Upper lobe of left lung (tissue), 6 donors: ENCODE data around the gene FAM3D. TPM values are rescaled to one million over a fixed set of nuclear protein-coding genes. Genes with fewer than 3 reads are reported as not detected.
A peak's percentile ranks its signal among the peaks of the same experiment; 100 is the strongest.

Experiments
- ATAC-seq, 2 donors: fragments of 200-7000 bp; cut with Tn5 transposase; one replicate each; pipeline ENCODE4 v1.9.1; 2022; ENCODE audit warnings: mild to moderate bottlenecking in 2 of 2, moderate library complexity in 2 of 2; ENCODE audit not compliant: low FRiP score in 2 of 2
- DNase-seq, 2 donors: peaks; one replicate each; pipeline ENCODE4 v3.0.0-alpha.2; 2019 to 2020
- H3K27ac ChIP-seq, 4 donors: fragments of 200-600 bp; sonication (generic); one replicate each; pipeline ENCODE4 v1.5.1; 2016 to 2019
- H3K27me3 ChIP-seq, 4 donors: fragments of 200-600 bp; sonication (generic); one replicate each; pipeline ENCODE4 v1.5.1; 2017 to 2019
- H3K36me3 ChIP-seq, 4 donors: fragments of 200-600 bp; sonication (generic); one replicate each; pipeline ENCODE4 v1.5.1; 2016 to 2019
- H3K4me1 ChIP-seq, 4 donors: fragments of 200-600 bp; sonication (generic); one replicate each; pipeline ENCODE4 v1.5.1; 2018 to 2019
- H3K4me3 ChIP-seq, 4 donors: fragments of 200-600 bp; sonication (generic); one replicate each; pipeline ENCODE4 v1.5.1; 2017 to 2019; ENCODE audit warnings: mild to moderate bottlenecking in 2 of 4, moderate library complexity in 1 of 4
- H3K9me3 ChIP-seq, 4 donors: fragments of 200-600 bp; sonication (generic); one replicate each; pipeline ENCODE4 v1.5.1; 2018 to 2019
- CTCF ChIP-seq, 6 experiments: fragments of 450-650 bp in 4 of 6; fragments of 200-600 bp in 2 of 6; sonication (generic) in 2 of 6; IDR thresholded peaks; one replicate each; pipeline ENCODE4 v1.5.1; 2016 to 2019; ENCODE audit warnings: antibody characterized with exemption in 6 of 6
- EP300 ChIP-seq, 4 donors: sonication (generic); formaldehyde crosslinking; IDR thresholded peaks; one replicate each; pipeline ENCODE4 v1.5.1; 2017; ENCODE audit warnings: antibody characterized with exemption in 4 of 4, control low read depth in 2 of 4
- POLR2A ChIP-seq, 4 donors: fragments of 450-650 bp; IDR thresholded peaks; one replicate each; pipeline ENCODE4 v1.5.1; 2016 to 2017; ENCODE audit warnings: antibody characterized with exemption in 4 of 4, mild to moderate bottlenecking in 2 of 4
- POLR2AphosphoS5 ChIP-seq, 2 donors: sonication (generic); formaldehyde crosslinking; IDR thresholded peaks; one replicate each; pipeline ENCODE4 v1.5.1; 2017; ENCODE audit warnings: antibody characterized with exemption in 2 of 2
- WGBS, 2 donors: methylation state at CpG; one replicate each; pipeline ENCODE4 v1.1.5; 2017 to 2018; 5-methylcytosine and 5-hydroxymethylcytosine counted together
- total RNA-seq, 6 donors: library from RNA; depleted of rRNA in 4 of 6; stranded (reverse); fragments of >200 nt in 4 of 6; gene quantifications; one replicate each; pipeline versions ENCODE4 v1.1.0 to v1.2.1, GENCODE V29; 2016 to 2021
- donor health status: DM: no; HTN: no; CAD: no; lungs with moderate emphysema.
- donor health status: DM: no; HTN: yes; CAD: no; lungs with severe emphysema.

The FAM3D gene
- total RNA-seq, 6 donors from 2014 or later: 1.0 to 7.7 (median 1.5) TPM

GRCh38 chr3:58691997-58692396, 25.4 kb upstream of the FAM3D start:
- WGBS, 2 donors: 52 to 93% methylated on average over 1 of the region's 1 CpG
- Histone ChIP-seq H3K9me3 (peaks cover 0 to 9% (median 8%) of the 10 kb centered on the region in 4 donors), H3K36me3 (no peaks in the 10 kb centered on the region), H3K4me3 (no peak overlapping the region), H3K27ac (no peak overlapping the region), H3K4me1 (peaks cover 0 to 3% (median 0%) of the 10 kb centered on the region in 4 donors), H3K27me3 (no peaks in the 10 kb centered on the region)
- ATAC-seq: no peak
- TF ChIP-seq CTCF (IDR thresholded peaks at IDR 0.05) (no peak), POLR2A (IDR thresholded peaks at IDR 0.05) (no peak), EP300 (IDR thresholded peaks at IDR 0.05) (no peak), POLR2AphosphoS5 (IDR thresholded peaks at IDR 0.05) (no peak)
- no peak for DNase-seq

GRCh38 chr3:58690490-58690889, 23.9 kb upstream of the FAM3D start:
- WGBS, 2 donors: 87 to 89% methylated on average over 2 of the region's 2 CpGs
- peaks cover 0 to 3% (median 0%) of the 10 kb centered on the region in 4 donors for H3K4me1 ChIP-seq
- no peak overlapping the region for H3K27ac ChIP-seq
- ATAC-seq (no peak), DNase-seq (no peak)
- H3K27me3 ChIP-seq: no peaks in the 10 kb centered on the region
- H3K36me3 ChIP-seq: no peaks in the 10 kb centered on the region
- H3K4me3 ChIP-seq: no peak overlapping the region
- no peak for TF ChIP-seq CTCF (IDR thresholded peaks at IDR 0.05)
- no peak for TF ChIP-seq POLR2A (IDR thresholded peaks at IDR 0.05)
- no peak for TF ChIP-seq POLR2AphosphoS5 (IDR thresholded peaks at IDR 0.05)
- no peak for TF ChIP-seq EP300 (IDR thresholded peaks at IDR 0.05)
- peaks cover 0 to 9% (median 8%) of the 10 kb centered on the region in 4 donors for H3K9me3 ChIP-seq

GRCh38 chr3:58688574-58688973, 22.0 kb upstream of the FAM3D start:
- H3K36me3 ChIP-seq: no peaks in the 10 kb centered on the region
- no peak overlapping the region for H3K4me3 ChIP-seq
- peak in 1 of 2 donors; percentile 27 for ATAC-seq
- peaks cover 0 to 9% (median 8%) of the 10 kb centered on the region in 4 donors for H3K9me3 ChIP-seq
- no peaks in the 10 kb centered on the region for H3K4me1 ChIP-seq
- 67% methylated on average over 4 of the region's 4 CpGs for WGBS, 2 donors
- TF ChIP-seq POLR2AphosphoS5 (IDR thresholded peaks at IDR 0.05) (no peak), CTCF (IDR thresholded peaks at IDR 0.05) (no peak), POLR2A (IDR thresholded peaks at IDR 0.05) (no peak), EP300 (IDR thresholded peaks at IDR 0.05) (no peak)
- DNase-seq: no peak
- no peak overlapping the region for H3K27ac ChIP-seq
- no peaks in the 10 kb centered on the region for H3K27me3 ChIP-seq

- H3K4me1 ChIP-seq: no peaks in the 10 kb centered on the region
- ATAC-seq (no peak), DNase-seq (no peak)
- TF ChIP-seq EP300 (IDR thresholded peaks at IDR 0.05): no peak
- peaks cover 0 to 6% (median 4%) of the 10 kb centered on the region in 4 donors for H3K9me3 ChIP-seq
- H3K36me3 ChIP-seq: no peaks in the 10 kb centered on the region
- whole genome bisulfite sequencing, 2 donors: 85 to 87% methylated on average over 4 of the region's 4 CpGs
- H3K27ac ChIP-seq: no peak overlapping the region
- H3K4me3 ChIP-seq: no peak overlapping the region
- no peaks in the 10 kb centered on the region for H3K27me3 ChIP-seq
Observed at GRCh38 chr3:58686847-58687246, 20.3 kb upstream of the FAM3D start.

- no peak for TF ChIP-seq CTCF (IDR thresholded peaks at IDR 0.05)
- 88 to 94% methylated on average over 9 to 10 of the region's 10 CpGs for WGBS, 2 donors
- ATAC-seq: no peak
Observed at GRCh38 chr3:58685641-58686040, 19.1 kb upstream of the FAM3D start.

More at GRCh38 chr3:58685641-58686040, 19.1 kb upstream of the FAM3D start:
- Histone ChIP-seq H3K4me1 (no peaks in the 10 kb centered on the region), H3K4me3 (no peak overlapping the region), H3K27ac (no peak overlapping the region), H3K36me3 (no peaks in the 10 kb centered on the region), H3K9me3 (no peaks in the 10 kb centered on the region), H3K27me3 (no peaks in the 10 kb centered on the region)
- DNase-seq: no peak
